K562 (cell line): ENCODE measurements around the gene LSM14B. TPM values are rescaled to one million over a fixed set of nuclear protein-coding genes. Genes with fewer than 3 reads are reported as not detected.

ENCODE experiments used
- ADNP ChIP-seq: fragments of 200-800 bp; sonication (Bioruptor generic); IDR thresholded peaks from 2 replicates; pipeline ENCODE4 v1.6.1; 2016; ENCODE audit warnings: missing genetic modification characterization, missing compliant biosample characterization
- CTBP1 ChIP-seq: fragments of 450-650 bp; IDR thresholded peaks from 2 replicates; pipeline ENCODE4 v1.6.1; 2016; ENCODE audit warnings: borderline replicate concordance
- ELF4 ChIP-seq: fragments of 450-650 bp; formaldehyde crosslinking; IDR thresholded peaks from 2 replicates; pipeline ENCODE4 v1.4.0; 2022; ENCODE audit warnings: missing genetic modification characterization
- EZH2 ChIP-seq: IDR thresholded peaks from 2 replicates; pipeline ENCODE4 v1.6.1; 2012; ENCODE audit warnings: low read depth, mild to moderate bottlenecking, inconsistent platforms, low read length, borderline replicate concordance
- GATA2 ChIP-seq: sonication (generic); formaldehyde crosslinking; IDR thresholded peaks from 2 replicates; pipeline ENCODE4 v1.4.0; 2020; ENCODE audit warnings: mild to moderate bottlenecking, missing genetic modification reagents
- POLR2A ChIP-seq: fragments of 450-650 bp; conservative IDR thresholded peaks from 2 replicates; pipeline ENCODE4 v1.6.1; 2016
- TAF7 ChIP-seq: fragments of 450-650 bp; IDR thresholded peaks from 2 replicates; pipeline ENCODE4 v1.6.1; 2016; ENCODE audit warnings: missing genetic modification characterization, missing compliant biosample characterization
- TAL1 ChIP-seq: fragments of 450-650 bp; IDR thresholded peaks from 2 replicates; pipeline ENCODE4 v1.6.1; 2016; ENCODE audit warnings: mild to moderate bottlenecking
- TSC22D4 ChIP-seq: fragments of 450-650 bp; IDR thresholded peaks from 2 replicates; pipeline ENCODE4 v1.6.1; 2016; ENCODE audit warnings: missing genetic modification characterization, missing biosample characterization, control low read depth
- ZNF133 ChIP-seq: fragments of 250-450 bp; sonication (Bioruptor Pico); IDR thresholded peaks from 2 replicates; pipeline ENCODE4 v1.4.0; 2020; ENCODE audit warnings: mild to moderate bottlenecking
- ZNF584 ChIP-seq: fragments of 200-800 bp; sonication (Bioruptor generic); IDR thresholded peaks from 2 replicates; pipeline ENCODE4 v1.6.1; 2016; ENCODE audit warnings: low read depth, mild to moderate bottlenecking, missing genetic modification characterization, missing compliant biosample characterization
- ZNF644 ChIP-seq: fragments of 200-800 bp; sonication (Bioruptor generic); IDR thresholded peaks from 2 replicates; pipeline ENCODE4 v1.6.1; 2016; ENCODE audit warnings: low read depth, missing genetic modification characterization, missing compliant biosample characterization
- polyA plus RNA-seq, 8 experiments: library from polyadenylated mRNA; depleted of rRNA in 4 of 8; stranded (reverse) in 5 of 8; unstranded in 3 of 8; fragments of >200 nt; fragmentation: Nextera tagmentation in 2 of 8; fragmentation: Illumina TruSeq in 1 of 8; extraction: Ambion mirVana in 2 of 8; extraction: Trizol in 1 of 8; gene quantifications; 2 replicates each; pipeline versions ENCODE4 v1.2.1 to v1.2.3, GENCODE V29; 2011 to 2014; ENCODE audit warnings: inconsistent platforms in 1 of 8, missing spikeins in 1 of 8
- total RNA-seq, 7 experiments: library from RNA; depleted of rRNA in 6 of 7; stranded (reverse); fragments of >200 nt in 6 of 7; fragmentation: Illumina TruSeq in 2 of 7; extraction: Trizol in 2 of 7; gene quantifications; 2 replicates each; pipeline versions ENCODE4 v1.2.1 to v1.2.3, GENCODE V29; 2011 to 2021; ENCODE audit warnings: low replicate concordance in 1 of 7
- TF ChIP-seq, protein P1 (sequence below): fragments of 250-450 bp; sonication (Bioruptor Pico); IDR thresholded peaks from 2 replicates; pipeline ENCODE4 v1.4.0; 2020; ENCODE audit warnings: mild to moderate bottlenecking, moderate library complexity, borderline replicate concordance
- TF ChIP-seq, protein P2 (sequence below), 3 experiments: fragments of 200-800 bp in 1 of 3; fragments of 250-450 bp in 1 of 3; fragments of 450-650 bp in 1 of 3; sonication (Bioruptor Pico) in 1 of 3; sonication (Bioruptor generic) in 1 of 3; formaldehyde crosslinking in 1 of 3; IDR thresholded peaks; 2 replicates each; pipeline versions ENCODE4 v1.6.1 to v1.8.0; 2016 to 2022; ENCODE audit warnings: mild to moderate bottlenecking in 2 of 3, missing genetic modification characterization in 2 of 3, missing compliant biosample characterization in 1 of 3, moderate library complexity in 1 of 3
- TF ChIP-seq, protein P3 (sequence below), 2 experiments: fragments of 150-350 bp in 1 of 2; IDR thresholded peaks; 2 replicates each; pipeline ENCODE4 v1.6.1; 2012 to 2016; ENCODE audit warnings: low read depth in 2 of 2, low read length in 2 of 2, mild to moderate bottlenecking in 1 of 2, moderate library complexity in 1 of 2
- TF ChIP-seq, protein P4 (sequence below): IDR thresholded peaks from 3 replicates; pipeline ENCODE4 v1.6.1; 2011; ENCODE audit warnings: borderline replicate concordance, mild to moderate bottlenecking; ENCODE audit not compliant: insufficient read length, insufficient read depth

The LSM14B gene
- total and polyA plus RNA-seq, 9 of the 15 experiments (the other 6 are each of a cell fraction or from before 2014, with no cell fraction given) = 0.66 to 36.0 (median 20.2) TPM

DNA sequence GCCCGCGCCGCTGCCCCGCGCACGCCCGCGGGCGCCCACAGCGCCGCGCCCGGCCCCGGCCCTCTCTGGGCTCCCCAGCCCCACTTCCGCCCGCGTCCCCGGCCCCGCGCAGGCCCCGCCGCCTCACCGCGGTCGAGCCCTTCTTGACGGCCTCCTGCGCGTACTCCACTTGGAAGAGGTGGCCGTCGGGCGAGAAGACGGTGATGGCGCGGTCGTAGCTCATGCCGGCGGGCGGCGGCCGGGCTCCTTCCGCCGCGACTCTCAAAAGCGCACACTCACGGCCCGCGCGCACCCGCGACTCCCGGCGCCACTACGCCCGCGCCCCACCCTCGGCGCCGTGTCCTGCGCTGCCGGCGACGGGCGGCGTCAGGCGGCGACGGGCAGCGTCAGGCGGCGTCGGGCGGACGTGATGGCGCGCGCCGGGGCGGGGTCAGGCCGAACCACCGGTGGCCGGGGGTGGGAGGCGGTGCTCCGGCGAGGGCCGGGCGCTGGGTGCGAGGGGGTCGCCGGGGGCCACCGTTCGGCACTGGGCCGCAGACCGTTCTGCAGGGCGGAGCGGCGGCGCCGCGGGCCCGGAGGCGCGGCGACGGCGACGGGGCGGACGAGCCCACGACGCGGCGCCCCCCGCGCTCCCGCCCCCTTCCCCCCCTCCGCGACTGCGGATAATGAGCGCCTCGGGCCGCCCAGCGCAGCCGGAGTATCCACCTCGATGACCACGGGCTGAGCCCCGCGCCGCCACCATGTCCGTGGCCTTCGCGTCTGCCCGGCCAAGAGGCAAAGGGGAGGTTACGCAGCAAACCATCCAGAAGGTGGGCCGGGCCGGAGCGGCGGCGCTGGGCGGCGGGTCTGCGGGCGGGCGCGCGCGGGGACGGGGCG lies 21.0 kb downstream of the LSM14B start, which contains the start of the genes PSMA7 and SS18L1 (continued):
- TF ChIP-seq, protein P1, sequence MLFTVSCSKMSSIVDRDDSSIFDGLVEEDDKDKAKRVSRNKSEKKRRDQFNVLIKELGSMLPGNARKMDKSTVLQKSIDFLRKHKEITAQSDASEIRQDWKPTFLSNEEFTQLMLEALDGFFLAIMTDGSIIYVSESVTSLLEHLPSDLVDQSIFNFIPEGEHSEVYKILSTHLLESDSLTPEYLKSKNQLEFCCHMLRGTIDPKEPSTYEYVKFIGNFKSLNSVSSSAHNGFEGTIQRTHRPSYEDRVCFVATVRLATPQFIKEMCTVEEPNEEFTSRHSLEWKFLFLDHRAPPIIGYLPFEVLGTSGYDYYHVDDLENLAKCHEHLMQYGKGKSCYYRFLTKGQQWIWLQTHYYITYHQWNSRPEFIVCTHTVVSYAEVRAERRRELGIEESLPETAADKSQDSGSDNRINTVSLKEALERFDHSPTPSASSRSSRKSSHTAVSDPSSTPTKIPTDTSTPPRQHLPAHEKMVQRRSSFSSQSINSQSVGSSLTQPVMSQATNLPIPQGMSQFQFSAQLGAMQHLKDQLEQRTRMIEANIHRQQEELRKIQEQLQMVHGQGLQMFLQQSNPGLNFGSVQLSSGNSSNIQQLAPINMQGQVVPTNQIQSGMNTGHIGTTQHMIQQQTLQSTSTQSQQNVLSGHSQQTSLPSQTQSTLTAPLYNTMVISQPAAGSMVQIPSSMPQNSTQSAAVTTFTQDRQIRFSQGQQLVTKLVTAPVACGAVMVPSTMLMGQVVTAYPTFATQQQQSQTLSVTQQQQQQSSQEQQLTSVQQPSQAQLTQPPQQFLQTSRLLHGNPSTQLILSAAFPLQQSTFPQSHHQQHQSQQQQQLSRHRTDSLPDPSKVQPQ = no peak
- TF ChIP-seq, protein P2, sequence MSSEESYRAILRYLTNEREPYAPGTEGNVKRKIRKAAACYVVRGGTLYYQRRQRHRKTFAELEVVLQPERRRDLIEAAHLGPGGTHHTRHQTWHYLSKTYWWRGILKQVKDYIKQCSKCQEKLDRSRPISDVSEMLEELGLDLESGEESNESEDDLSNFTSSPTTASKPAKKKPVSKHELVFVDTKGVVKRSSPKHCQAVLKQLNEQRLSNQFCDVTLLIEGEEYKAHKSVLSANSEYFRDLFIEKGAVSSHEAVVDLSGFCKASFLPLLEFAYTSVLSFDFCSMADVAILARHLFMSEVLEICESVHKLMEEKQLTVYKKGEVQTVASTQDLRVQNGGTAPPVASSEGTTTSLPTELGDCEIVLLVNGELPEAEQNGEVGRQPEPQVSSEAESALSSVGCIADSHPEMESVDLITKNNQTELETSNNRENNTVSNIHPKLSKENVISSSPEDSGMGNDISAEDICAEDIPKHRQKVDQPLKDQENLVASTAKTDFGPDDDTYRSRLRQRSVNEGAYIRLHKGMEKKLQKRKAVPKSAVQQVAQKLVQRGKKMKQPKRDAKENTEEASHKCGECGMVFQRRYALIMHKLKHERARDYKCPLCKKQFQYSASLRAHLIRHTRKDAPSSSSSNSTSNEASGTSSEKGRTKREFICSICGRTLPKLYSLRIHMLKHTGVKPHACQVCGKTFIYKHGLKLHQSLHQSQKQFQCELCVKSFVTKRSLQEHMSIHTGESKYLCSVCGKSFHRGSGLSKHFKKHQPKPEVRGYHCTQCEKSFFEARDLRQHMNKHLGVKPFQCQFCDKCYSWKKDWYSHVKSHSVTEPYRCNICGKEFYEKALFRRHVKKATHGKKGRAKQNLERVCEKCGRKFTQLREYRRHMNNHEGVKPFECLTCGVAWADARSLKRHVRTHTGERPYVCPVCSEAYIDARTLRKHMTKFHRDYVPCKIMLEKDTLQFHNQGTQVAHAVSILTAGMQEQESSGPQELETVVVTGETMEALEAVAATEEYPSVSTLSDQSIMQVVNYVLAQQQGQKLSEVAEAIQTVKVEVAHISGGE (CRISPR knock-in tag; IDR thresholded peaks at IDR 0.05) = peak in 2 of 3 experiments; percentile 23 to 45; a peak in 2 of 6 replicates
- TF ChIP-seq ELF4 (CRISPR knock-in tag) (no peak), TAF7 (no peak), POLR2A (peak; percentile 74), EZH2 (no peak), ZNF584 (no peak), GATA2 (CRISPR knock-in tag) (no peak), TAL1 (no peak), TSC22D4 (tag) (no peak), ADNP (tag) (no peak), ZNF133 (CRISPR knock-in tag) (no peak), CTBP1 (peak; percentile 99), ZNF644 (tag) (no peak)
- TF ChIP-seq, protein P3, sequence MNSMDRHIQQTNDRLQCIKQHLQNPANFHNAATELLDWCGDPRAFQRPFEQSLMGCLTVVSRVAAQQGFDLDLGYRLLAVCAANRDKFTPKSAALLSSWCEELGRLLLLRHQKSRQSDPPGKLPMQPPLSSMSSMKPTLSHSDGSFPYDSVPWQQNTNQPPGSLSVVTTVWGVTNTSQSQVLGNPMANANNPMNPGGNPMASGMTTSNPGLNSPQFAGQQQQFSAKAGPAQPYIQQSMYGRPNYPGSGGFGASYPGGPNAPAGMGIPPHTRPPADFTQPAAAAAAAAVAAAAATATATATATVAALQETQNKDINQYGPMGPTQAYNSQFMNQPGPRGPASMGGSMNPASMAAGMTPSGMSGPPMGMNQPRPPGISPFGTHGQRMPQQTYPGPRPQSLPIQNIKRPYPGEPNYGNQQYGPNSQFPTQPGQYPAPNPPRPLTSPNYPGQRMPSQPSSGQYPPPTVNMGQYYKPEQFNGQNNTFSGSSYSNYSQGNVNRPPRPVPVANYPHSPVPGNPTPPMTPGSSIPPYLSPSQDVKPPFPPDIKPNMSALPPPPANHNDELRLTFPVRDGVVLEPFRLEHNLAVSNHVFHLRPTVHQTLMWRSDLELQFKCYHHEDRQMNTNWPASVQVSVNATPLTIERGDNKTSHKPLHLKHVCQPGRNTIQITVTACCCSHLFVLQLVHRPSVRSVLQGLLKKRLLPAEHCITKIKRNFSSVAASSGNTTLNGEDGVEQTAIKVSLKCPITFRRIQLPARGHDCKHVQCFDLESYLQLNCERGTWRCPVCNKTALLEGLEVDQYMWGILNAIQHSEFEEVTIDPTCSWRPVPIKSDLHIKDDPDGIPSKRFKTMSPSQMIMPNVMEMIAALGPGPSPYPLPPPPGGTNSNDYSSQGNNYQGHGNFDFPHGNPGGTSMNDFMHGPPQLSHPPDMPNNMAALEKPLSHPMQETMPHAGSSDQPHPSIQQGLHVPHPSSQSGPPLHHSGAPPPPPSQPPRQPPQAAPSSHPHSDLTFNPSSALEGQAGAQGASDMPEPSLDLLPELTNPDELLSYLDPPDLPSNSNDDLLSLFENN (IDR thresholded peaks at IDR 0.05; ENCODE audit: low read depth in 2 of 2, low read length in 2 of 2) = peak in 1 of 2 experiments; percentile 6; a peak in 1 of 4 replicates
- TF ChIP-seq, protein P4, sequence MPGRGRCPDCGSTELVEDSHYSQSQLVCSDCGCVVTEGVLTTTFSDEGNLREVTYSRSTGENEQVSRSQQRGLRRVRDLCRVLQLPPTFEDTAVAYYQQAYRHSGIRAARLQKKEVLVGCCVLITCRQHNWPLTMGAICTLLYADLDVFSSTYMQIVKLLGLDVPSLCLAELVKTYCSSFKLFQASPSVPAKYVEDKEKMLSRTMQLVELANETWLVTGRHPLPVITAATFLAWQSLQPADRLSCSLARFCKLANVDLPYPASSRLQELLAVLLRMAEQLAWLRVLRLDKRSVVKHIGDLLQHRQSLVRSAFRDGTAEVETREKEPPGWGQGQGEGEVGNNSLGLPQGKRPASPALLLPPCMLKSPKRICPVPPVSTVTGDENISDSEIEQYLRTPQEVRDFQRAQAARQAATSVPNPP = no peak
